NCI-H345 (cell line): ENCODE measurements around the gene LRIG1.

Experiments used
- DNase-seq: peaks from one replicate; lab custom pipeline; 2025; lab: John Stamatoyannopoulos, UW

LRIG1 gene, protein sequence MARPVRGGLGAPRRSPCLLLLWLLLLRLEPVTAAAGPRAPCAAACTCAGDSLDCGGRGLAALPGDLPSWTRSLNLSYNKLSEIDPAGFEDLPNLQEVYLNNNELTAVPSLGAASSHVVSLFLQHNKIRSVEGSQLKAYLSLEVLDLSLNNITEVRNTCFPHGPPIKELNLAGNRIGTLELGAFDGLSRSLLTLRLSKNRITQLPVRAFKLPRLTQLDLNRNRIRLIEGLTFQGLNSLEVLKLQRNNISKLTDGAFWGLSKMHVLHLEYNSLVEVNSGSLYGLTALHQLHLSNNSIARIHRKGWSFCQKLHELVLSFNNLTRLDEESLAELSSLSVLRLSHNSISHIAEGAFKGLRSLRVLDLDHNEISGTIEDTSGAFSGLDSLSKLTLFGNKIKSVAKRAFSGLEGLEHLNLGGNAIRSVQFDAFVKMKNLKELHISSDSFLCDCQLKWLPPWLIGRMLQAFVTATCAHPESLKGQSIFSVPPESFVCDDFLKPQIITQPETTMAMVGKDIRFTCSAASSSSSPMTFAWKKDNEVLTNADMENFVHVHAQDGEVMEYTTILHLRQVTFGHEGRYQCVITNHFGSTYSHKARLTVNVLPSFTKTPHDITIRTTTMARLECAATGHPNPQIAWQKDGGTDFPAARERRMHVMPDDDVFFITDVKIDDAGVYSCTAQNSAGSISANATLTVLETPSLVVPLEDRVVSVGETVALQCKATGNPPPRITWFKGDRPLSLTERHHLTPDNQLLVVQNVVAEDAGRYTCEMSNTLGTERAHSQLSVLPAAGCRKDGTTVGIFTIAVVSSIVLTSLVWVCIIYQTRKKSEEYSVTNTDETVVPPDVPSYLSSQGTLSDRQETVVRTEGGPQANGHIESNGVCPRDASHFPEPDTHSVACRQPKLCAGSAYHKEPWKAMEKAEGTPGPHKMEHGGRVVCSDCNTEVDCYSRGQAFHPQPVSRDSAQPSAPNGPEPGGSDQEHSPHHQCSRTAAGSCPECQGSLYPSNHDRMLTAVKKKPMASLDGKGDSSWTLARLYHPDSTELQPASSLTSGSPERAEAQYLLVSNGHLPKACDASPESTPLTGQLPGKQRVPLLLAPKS

DNA sequence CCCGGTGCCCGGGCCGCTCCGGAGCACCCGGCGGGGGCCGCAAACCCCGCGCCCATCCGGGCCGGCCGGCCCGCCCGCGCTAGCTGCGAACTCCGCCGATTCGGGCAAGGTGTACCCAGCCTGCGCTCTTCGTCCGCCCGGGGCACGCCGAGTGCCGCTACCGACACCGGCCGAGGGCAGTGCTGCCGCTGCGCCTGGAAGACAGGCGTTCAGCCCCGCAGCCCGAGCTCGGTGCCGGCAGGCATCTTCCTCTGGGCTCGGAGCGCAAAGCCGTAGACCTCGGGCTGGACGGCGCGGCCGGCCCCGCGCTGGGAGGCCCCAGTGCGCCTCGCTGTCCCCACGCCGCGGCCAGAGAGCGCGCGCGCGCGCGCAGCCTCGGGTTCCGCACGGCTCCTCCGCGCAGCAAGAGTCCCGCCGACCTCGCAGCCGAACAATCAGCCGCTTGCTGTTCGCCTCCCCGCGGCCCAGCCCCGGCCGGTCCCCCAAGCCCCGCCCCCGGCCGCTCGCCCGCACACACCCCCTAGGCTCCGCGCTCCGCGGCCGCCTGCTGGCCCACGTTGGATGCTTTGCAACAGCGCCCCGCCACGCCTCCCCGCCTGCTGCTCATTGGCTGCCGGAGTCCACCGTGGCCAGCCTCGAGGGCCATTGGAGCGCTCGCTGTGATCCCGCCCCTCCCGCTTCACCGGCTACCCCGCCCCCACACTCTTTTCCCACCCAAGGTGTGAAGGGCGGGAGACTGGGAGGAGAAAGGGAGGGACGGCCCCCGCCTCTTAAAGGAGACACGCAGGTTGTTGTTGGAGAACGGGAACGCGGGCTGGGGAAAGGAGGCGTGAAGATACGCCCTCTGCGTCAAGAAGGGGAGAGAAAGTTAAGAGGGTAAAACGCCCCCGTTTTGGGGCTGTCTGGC lies at the start of gene LRIG1:
TSS of gene LRIG1 (minus strand) at position 447 of the 907 bp plus-strand sequence. CDS start 615 bp downstream, outside the sequence.
- DNase-seq: peak; percentile 97

DNA sequence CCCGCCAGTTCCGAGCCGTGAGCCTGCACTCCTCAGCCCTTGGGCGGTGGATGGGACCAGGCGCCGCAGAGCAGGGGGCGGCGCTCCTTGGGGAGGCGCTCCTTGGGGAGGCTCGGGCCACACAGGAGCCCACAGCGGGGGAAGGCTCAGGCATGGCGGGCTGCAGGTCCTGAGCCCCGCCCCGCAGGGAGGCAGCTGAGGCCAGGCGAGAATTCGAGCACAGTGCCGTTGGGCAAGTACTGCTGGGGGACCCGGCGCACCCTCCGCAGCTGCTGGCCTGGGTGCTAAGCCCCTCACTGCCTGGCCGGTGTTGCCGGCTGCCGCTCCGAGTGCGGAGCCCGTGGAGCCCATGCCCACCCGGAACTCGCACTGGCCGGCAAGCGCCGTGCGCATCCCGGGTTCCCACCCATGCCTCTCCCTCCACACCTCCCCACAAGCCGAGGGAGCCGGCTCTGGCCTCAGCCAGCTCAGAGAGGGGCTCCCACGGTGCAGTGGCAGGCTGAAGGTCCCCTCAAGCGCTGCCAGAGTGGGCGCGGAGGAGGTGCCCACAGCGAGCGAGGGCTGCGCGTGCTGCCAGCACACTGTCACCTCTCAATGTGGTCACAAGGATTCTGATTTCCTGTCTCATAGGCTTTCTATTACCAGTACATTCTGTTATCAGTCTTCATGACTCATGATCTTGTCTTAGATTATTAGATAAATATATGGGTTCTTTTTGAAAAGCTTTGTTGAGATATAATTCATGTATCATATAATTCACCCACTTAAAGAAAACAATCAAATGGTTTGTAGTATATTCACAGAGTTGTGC lies 44.0 kb upstream of the LRIG1 start:
- DNase-seq: no peak

- no peak for DNase-seq
Measured at GRCh38 chr3:66542153-66542552, 41.3 kb upstream of the LRIG1 start.

DNA sequence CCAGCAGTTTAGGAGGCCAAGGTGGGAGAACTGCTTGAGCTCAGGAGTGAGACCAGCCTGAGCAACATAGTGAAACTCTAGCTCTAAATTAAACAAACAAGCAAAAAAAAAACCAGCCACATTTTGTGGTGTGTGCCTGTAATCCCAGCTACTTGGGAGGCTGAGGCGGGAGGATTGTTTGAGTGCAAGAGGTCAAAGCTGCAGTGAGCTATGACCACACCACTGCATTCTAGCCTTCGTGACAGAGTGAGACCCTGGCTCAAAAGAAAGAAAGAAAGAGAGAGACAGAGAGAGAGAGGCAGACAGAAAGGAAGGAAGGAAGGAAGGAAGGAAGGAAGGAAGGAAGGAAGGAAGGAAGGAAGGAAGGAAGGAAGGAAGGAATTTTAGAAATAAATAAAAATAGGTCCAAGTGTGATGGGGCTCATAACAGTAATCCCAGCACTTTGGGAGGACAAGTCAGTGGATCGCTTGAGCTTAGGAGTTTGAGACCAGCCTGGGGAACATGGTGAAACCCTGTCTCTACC lies 38.7 kb upstream of the LRIG1 start:
- no peak for DNase-seq

- no peak for DNase-seq
Measured at GRCh38 chr3:66538390-66538789, 37.6 kb upstream of the LRIG1 start.

- no peak for DNase-seq
Measured at GRCh38 chr3:66537735-66538134, 36.9 kb upstream of the LRIG1 start.

GRCh38 chr3:66536791-66537190 lies 36.0 kb upstream of the LRIG1 start:
- DNase-seq: no peak

DNA sequence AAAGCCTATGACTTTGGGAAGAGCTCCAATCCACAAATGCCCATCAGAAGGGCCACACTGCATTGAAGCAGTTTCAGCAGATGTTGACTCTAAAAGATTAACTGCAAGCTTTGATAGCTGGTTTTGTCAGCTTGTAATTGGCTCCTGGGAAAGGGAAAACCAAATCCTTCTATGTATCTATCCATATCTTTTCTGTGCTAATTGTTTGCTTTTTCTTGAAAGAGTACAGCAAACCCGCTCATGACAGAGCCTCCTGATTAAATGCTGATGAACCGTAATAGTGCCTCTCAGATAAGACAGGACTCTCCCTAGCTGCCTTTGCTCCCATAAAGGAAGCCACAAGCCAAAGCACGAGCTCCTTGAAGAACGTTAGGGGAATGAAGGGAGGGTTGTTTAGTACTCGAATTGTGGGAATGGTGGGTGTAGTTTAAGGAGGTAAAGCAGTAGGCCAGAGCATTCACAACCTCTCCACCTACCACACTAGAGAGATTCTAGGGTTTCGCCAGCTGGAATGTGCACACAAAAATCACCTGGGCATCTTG lies 33.6 kb upstream of the LRIG1 start:
- no peak for DNase-seq

GRCh38 chr3:66532613-66533012 lies 31.8 kb upstream of the LRIG1 start:
- no peak for DNase-seq

- no peak for DNase-seq
Measured at GRCh38 chr3:66532160-66532587, 31.4 kb upstream of the LRIG1 start.

GRCh38 chr3:66531256-66531655 lies 30.4 kb upstream of the LRIG1 start:
- no peak for DNase-seq

DNA sequence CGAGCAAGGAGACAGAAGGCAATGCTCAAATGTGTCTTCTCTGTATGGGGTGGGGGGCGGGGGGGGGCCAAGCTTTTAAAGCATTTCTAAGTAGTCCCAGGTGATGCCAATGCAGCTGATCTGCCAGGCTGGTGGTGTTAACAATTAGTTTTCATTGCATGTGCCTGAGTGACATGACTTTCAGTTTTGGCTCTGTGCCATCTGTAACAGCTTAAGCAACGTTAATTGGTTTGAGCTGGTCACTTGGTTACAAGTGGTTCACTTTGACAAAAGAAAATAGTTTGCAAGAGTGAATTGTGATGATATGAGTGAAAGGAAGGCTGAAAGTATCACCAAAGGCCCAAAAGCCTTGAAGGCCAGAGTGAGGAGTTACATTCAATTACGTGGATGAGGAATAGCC lies 26.4 kb upstream of the LRIG1 start:
- no peak for DNase-seq

DNA sequence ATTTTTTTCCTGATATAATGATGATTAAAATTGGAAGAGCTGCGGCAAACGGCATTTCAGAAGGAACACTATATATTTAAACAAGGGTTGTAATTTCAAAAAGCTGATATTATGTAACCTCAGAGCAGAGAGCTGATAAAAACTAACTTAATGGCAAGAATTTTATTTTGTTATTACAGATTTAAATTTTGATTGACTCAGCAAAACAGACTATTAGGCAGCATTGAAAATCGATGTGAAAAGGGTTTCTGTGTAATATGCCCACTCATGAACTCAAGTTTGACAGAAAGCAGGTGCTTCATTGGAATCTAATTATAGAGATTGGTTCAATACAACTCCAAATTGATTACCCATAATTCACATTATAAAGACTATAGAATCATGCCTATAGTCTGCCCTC lies 24.9 kb upstream of the LRIG1 start:
- no peak for DNase-seq

DNA sequence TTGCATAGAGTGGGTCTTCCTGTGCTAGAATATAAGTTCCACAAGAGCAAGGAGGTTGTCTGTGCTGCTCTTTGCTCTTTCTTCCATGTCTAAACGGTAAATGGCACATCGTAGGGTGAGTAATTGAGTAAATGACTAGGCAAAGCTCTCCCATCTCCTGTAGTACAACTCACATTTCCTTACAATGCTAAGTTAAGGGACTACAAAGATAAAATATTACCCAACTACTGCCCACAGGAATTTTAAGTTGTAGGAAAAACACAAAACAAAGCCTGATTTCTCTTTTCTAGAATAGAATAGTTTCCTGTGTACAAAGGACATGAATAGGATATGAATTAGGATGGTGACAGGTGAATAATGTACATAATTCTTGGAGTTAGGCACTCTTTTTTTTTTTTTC lies 19.9 kb upstream of the LRIG1 start:
- no peak for DNase-seq

- DNase-seq: no peak
Measured at GRCh38 chr3:66518644-66519043, 17.8 kb upstream of the LRIG1 start.

DNA sequence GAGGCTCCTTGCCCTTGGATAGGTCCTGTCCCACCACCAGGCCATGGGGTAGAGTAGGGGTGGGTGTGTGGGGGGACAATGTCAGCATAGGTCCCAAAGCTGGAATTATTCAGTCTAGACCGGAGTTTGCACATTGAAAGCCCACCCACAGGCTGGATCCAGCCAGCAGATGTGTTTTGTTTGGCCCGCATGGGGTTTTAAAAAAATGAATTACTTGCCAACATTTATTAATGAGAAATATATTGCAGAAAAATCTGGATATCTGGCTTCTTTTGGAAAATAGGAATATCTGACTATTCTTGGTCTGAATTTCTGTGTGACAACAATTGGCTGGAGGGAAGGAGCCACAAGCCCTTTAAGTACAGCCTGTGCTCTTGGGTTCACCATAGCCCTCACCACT lies 17.3 kb upstream of the LRIG1 start:
- no peak for DNase-seq

DNA sequence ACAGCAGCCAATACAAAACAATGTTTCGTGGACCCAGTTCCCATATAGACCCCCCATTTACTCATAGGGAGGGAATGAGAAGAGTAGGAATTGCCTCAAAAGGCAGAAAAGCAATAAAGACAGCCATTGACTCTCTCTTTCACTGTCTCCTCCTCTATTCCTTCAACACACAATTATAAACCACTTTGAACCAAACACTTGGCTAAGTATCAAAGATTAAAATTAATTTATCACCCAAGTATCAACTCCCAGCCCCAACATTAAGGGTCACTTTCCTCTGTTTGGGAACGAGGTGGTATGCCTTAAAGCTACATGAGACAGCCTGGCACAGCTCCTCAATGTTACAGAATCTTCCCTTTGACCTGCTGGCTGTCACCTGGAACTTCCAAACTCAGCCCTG lies 16.4 kb upstream of the LRIG1 start:
- DNase-seq: no peak

GRCh38 chr3:66508461-66508860 lies 7.6 kb upstream of the LRIG1 start:
- DNase-seq: no peak

- DNase-seq: no peak
Measured at GRCh38 chr3:66507423-66508260, 6.8 kb upstream of the LRIG1 start.
